Right lobe of liver (tissue), 4 donors: Measurements from ENCODE around the gene CFAP61.

ENCODE experiments used
- CTCF ChIP-seq, 4 donors: fragments of 200-600 bp in 3 of 4; fragments of 450-650 bp in 1 of 4; IDR thresholded peaks; one replicate each; pipeline versions ENCODE4 v1.5.1 to v1.8.0; 2016 to 2022; ENCODE audit warnings: antibody characterized with exemption in 4 of 4, mild to moderate bottlenecking in 2 of 4
- POLR2A ChIP-seq: fragments of 450-650 bp; IDR thresholded peaks from one replicate; pipeline ENCODE4 v1.6.1; 2017; ENCODE audit warnings: antibody characterized with exemption, mild to moderate bottlenecking
- donor health status: DM: no; HTN: no; CAD: no.
- donor health status: DM: no; HTN: no; CAD: no.
- donor health status: DM: no; HTN: yes; CAD: no.

DNA sequence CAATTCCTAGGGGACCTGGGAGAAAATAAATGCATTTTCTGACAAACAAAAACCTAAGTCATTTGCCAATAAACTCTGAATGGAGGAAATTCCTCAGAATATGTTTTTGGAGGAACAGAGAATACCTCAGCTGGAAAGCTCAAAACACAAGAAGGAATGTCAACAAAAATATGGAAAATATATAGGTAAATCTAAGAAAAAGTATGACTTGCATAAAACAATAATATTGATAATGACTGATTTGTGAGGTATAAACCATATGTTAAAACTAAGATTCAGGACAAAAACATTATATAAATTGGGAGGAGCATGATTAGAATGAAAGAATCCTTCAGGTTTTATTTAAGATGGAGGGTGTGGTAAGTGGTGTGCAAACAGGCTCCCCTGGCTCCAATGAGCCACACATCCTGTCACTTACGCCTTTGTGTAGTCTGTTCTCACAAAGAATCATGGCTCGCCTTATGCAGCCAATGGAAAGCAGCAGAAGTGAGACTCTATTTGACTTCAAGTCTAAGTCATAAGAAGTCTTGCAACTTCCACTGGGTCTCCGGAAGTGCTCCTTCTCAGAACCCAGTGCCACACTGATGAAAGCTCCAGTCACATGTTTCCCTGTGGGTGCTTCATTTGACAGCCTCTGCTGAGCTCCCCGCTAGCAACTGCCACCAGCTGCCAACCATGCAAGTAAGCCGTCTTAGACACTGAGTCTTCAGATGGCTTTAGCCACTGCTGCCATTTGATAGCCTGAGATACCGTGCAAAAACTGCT is 8.1 kb downstream of the CFAP61 start:
- TF ChIP-seq CTCF (IDR thresholded peaks at IDR 0.05) (no peak), POLR2A (no peak)
